HG02973 (cell line): ENCODE measurements around the gene SMIM35.

ENCODE experiments used
- ATAC-seq: cut with Tn5 transposase; IDR thresholded peaks from one replicate; pipeline ENCODE4 v1.9.1; 2021; ENCODE audit warnings: moderate library complexity; ENCODE audit not compliant: unreplicated experiment

The SMIM35 gene

DNA sequence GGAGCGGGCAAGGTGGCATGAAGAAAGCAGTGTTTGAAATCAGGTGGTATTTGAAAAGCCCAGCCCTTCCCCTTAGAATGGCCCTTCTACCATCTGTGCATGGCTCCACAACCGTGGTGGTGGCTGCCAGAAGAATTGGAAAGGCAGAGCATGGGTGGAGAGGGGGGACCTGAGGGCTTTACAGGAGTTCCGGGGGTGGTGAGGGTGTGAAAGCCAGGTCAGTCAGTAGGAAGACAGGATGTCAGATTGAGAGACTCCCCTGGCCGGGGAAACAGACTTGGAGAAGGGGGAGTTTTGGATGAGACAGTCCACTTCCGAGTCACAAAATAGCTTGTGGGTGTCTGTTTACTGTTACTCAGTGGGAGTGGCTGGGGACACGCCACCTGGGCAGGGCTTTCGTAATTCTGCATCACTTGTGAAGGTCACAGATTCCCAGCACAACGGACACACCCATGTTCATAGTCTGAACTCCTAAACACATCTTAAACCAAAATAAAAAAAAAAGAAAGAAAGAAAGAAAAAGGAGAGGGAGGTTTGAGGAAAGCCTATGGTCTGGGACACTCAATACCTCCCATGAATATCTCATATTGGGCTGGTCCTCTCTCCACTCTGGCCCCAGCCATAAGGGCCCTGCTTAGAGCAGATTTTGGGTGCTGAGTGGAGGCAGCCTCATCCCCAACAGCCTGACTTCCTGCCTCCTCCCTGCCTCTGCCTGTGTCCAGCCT, 24.4 kb upstream of the SMIM35 start:
- ATAC-seq: no peak

DNA sequence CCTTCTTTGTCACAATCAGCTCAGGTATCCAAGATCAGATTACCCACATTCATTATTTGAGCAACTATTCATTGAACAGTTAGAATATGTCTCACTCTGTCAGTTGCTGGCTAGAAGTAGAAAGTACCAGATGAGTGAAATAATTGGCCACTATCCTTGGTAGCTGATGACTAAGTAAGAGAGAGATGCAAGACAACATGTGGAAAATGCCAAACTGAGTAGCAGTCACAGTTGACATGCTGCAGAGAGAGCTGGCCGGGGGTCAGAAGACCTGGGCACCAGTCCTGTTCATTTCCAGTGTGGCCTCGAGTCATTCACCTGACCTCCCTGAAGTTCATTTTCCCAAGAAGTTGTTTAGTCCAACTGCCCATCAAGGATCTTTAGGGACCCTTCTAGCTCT, 22.5 kb upstream of the SMIM35 start:
- no peak for ATAC-seq

- no peak for ATAC-seq
Observed at GRCh38 chr11:118108513-118108912, 21.8 kb upstream of the SMIM35 start.

DNA sequence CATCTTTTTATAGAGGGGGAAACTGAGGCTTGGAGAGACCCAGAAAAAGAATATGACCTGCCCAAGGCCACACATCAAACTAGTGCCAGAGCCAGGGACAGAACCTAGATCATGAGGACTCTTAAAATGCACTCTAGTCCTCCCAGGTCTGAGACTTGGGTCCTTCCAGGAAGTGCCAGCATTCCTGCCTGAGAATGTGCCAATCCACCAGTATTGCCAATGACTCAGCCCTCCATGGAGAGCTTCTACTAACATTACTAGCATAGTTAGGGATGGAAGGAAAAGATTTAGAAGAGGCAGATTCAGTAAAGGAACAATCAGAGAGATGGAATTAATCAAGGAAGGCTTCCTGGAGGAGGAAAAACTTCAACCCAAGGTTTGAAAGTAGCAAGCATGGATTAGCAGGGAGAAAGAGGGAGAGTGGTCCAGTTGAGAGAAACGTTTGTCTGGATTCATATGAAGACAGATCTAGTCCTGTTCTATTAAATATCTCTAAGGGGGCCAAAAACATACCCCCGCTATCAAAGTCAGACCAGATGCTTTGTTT, 20.1 kb upstream of the SMIM35 start:
- no peak for ATAC-seq

- no peak for ATAC-seq
Observed at GRCh38 chr11:118105657-118106305, 19.0 kb upstream of the SMIM35 start.

- no peak for ATAC-seq
Observed at GRCh38 chr11:118104491-118104890, 17.7 kb upstream of the SMIM35 start.

- no peak for ATAC-seq
Observed at GRCh38 chr11:118102721-118103261, 16.0 kb upstream of the SMIM35 start.

DNA sequence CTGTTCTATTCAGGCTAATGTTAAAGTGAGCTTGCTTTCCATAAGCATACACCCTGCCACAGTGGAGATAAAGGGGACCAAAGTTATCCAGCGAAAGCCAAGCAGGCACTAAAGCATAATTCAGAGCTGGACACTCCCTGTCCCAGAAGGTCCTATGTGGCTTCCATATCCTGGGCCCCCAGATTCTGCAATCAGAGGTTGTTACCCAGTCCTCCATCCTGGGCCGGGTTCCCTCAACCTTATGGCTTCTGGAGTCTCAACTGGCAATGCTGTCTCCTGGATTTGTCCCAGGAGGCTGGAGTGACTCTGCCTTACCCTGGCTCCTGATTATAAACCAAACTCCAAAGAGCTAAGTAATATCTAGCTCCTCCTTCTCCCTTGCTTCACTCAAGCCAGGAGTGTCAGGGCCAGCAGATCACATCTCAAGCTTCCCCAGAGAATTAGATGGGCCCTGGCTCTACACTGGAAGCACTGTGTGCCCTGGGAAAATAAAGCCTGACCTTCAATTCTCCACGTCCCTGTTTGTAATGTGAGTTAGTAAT, 14.0 kb upstream of the SMIM35 start:
- ATAC-seq: no peak

GRCh38 chr11:118099838-118100556, 13.2 kb upstream of the SMIM35 start:
- ATAC-seq: no peak

DNA sequence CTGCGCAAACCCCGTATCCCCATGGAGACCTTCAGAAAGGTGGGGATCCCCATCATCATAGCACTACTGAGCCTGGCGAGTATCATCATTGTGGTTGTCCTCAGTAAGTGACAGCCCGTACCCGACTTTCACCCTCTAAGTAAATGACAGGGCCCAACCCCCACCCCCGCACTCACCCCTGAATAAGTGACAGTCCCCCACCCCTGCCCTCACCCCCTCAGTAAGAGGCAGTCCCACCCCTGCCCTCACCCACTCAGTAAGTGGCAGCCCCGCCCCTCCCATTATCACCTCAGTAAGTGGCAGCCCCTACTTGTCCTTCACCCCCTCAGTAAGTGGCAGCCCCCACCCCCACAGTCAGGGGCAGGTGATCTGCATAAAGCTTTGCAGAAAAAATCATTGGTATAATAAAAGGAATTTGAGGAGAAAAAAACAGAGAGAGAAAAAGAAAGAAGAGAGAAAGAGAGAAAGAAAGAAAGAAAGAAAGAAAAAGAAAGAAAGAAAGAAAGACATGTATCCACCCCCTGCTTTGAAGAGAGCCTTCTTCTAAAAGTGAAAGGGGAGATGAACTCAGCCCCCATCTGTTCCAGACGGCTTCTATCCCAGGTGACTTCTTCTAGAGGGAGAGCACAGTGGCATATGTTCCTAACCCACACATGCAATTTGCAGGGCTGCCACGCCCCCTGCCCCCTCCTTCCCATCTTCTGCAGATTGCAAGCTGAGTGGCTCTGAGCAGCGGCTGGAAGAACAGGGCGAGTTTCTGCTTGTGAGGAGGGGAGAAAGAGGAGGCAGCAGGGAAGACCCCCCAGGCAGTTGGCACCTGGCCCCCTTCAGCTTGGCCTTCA, 12.5 kb upstream of the SMIM35 start:
- no peak for ATAC-seq

GRCh38 chr11:118095967-118096367, 9.2 kb upstream of the SMIM35 start:
- ATAC-seq: no peak

- ATAC-seq: no peak
Observed at GRCh38 chr11:118095493-118095892, 8.7 kb upstream of the SMIM35 start.

- ATAC-seq: no peak
Observed at GRCh38 chr11:118092907-118093571, 6.3 kb upstream of the SMIM35 start.

GRCh38 chr11:118091690-118092089, 4.9 kb upstream of the SMIM35 start:
- ATAC-seq: no peak

DNA sequence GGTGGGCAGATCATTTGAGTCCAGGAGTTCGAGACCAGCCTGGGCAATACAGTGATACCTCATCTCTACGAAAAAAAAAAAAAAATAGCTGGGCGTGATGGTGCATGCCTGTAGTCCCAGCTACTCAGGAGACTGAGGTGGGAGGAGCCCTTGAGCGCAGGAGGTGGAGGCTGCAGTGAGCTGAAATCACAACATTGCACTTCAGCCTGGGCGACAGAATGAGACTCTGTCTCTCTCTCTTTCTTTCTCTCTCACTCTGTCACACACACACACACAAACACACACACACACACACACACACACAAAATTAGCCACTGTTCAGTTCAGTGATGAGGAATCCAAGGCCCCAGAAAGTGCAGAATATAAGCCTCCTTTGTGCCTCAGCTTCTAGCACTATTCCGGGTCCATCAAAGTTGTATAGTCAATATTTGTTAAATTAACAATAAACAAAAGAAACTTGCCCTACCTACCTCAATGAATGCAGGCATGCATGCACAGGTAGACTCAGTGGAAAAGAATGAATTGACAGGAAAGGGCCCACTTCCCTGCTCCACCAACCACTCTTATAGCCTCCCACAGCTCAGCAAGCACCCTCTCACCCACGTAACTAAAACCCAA, 3.9 kb upstream of the SMIM35 start:
- no peak for ATAC-seq

GRCh38 chr11:118088531-118088930, 1.8 kb upstream of the SMIM35 start:
- no peak for ATAC-seq

- ATAC-seq: no peak
Observed at GRCh38 chr11:118087931-118088330, 1.2 kb upstream of the SMIM35 start.

GRCh38 chr11:118084656-118085055, 2.1 kb downstream of the SMIM35 start:
- ATAC-seq: no peak

DNA sequence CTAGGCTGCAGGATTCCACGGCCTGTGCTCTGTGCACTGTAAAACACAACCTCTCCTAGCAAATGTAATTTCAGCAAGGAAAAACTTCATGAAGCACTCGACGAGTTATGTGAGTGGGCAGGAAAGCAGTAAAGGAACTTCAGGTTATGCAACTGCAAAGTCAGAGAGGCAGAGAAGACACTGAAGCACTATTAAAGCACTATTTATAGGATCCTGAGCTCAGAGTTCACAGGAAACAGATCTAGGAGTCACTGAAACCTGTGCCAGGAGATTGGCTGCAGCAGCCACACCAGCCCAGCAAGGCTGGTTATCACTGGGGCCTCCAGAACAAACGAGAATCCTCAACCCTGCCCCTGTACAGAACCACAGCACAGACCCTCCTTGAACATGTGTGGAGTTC, 2.5 kb downstream of the SMIM35 start:
- no peak for ATAC-seq
